RKO (cell line): ENCODE data around the gene ST7L.

Source experiments
- DNase-seq: peaks from one replicate; pipeline ENCODE4 v3.0.0-alpha.2; 2016; ENCODE audit warnings: low spot score

The ST7L gene

GRCh38 chr1:112546076-112546475 lies 72.9 kb downstream of the ST7L start:
- DNase-seq = no peak

- DNase-seq = peak; percentile 11
Measured at GRCh38 chr1:112544751-112545150, 74.2 kb downstream of the ST7L start.

DNA sequence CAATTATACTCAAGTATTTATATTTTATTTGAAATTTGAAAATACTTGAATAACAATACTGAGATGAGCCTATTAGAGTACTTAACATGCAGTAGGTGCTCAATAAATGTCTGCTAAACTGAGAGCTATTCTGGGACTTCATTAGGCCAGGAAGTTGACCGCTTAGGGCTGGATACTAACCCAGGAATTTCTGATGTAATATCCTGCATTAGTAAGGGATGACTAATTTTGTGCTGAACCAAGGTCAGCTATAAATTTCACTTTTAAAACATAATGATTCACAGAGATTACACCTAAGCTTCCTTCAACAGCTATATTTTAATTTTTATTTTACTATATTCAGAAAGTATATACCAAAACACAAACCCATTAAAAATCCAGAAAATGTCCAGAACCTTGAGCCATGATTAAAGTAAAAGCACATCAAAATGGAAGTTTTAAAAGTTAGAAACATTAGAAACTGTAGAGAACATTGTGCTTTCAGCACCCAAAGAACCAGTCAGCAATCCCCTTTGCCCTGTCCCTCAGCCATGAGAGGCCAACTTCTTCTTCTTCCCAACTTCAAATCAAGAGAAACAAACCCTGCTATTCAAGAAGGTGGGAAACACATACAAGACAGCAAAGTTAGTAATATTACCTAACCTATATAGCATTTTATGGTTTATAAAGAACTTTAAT lies 74.8 kb downstream of the ST7L start:
- DNase-seq = peak; percentile 98

- no peak for DNase-seq
Measured at GRCh38 chr1:112542206-112542973, 76.6 kb downstream of the ST7L start.

GRCh38 chr1:112541299-112541698 lies 77.6 kb downstream of the ST7L start:
- no peak for DNase-seq

GRCh38 chr1:112540226-112540794 lies 78.6 kb downstream of the ST7L start:
- DNase-seq = no peak

DNA sequence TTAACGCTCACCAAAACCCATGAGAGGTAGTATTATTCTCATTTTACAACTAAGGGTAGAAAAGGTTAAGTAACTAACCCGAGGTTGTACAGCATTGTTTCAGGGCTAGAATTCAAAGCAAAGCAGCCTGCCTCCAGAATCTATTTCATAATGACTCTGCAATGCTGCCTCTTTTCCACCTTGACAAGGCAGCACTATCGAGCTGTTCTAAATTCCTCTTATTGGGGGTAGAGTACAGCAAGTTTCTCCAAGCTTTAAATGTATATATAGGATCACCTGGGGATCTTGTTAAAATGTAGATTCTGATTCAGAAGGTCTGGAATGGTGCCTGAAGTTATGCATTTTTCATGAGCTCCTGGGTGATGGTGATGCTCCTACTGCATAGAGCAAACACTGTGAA lies 80.1 kb downstream of the ST7L start:
- no peak for DNase-seq

DNA sequence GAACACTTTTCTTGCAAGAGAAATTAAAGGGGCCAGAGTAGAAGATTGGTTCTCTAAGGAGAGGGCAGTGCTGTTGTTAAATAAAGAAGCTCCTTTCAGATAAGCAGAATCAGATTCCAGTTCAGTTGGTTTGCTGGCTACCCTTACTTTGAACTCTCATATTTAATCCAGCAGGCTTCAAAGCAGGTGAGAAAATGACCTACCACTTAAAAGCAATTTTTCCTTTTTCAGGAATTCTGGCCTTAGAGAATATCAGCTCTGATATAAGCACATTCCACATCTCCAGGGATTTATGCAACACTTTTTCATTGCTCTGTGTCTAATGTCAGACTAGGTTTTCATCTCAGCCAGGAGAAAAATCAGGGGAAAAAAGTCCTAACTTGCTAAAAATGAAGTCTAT lies 81.5 kb downstream of the ST7L start:
- DNase-seq = no peak

DNA sequence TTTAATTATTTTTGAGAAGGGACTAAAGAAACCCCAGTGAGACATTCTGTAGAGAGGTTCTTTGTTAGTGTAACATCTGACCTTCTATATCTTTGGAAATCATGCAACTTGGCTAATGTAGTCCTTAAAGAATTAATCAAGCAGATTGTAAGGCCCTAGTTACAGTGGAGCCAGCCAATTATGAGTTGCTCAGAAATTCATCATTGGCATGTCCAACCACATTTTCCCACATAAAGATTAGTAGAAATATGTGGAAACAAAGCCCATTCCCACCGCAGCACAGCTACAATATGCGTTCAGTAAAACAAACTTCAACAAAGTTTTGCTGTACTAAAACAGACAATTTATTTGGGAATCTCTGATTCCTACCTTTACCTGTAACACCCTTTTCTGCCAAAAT lies 82.4 kb downstream of the ST7L start:
- no peak for DNase-seq

DNA sequence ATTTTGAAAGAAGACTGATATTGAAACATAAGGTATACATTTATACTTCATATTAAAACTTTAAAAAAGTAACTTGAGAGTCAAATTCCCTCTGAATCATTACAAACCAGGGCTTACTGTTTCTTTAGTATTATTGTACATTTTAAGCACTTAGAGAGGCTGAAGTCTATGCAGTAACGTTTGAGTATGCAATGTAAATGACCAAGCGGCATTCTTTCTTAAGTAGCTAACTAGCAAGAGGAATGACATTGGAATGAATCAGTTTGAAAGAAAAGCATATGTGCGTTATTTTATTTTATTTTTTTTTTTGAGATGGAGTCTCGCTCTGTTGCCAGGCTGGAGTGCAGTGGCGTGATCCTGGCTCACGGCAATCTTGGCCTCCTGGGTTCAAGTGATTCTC lies 85.9 kb downstream of the ST7L start:
- peak; percentile 43 for DNase-seq

DNA sequence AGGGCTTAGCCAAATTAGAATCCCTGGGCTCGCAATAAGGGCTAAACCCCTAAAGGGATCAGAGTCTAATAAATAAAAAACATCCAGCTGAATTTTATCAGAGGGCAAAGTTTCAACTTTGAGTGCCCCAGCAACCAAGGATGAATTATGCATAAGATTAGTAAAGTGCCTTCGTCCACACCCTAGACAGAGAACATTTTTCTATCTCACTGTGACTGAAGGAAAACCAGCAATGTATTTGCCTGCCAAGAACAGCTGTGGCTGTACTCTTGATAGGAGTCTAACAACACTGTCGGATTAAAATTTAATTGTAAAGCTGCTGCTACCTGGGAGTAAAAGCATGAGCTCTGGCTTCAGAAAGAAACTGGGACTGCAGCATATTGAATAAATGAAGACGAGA lies 86.9 kb downstream of the ST7L start:
- no peak for DNase-seq

DNA sequence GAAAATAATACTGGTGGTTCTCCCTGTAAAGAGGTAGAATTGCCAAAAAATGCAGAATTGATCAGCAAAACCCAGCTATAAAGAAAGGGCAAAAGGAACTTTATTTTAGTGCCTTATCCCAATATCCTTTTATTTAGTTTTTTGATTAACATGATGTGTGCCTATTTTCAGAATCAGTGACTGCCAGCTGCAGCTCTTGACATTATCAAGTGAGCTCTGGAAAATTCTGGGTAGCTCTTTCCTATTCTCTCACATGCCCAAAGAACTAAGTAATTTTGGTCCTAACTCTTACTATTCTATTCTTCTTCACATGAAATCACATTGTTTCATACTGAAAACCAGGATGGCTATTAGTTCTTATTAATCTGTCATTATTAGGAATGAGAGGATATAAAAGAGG lies 88.1 kb downstream of the ST7L start:
- DNase-seq = no peak

DNA sequence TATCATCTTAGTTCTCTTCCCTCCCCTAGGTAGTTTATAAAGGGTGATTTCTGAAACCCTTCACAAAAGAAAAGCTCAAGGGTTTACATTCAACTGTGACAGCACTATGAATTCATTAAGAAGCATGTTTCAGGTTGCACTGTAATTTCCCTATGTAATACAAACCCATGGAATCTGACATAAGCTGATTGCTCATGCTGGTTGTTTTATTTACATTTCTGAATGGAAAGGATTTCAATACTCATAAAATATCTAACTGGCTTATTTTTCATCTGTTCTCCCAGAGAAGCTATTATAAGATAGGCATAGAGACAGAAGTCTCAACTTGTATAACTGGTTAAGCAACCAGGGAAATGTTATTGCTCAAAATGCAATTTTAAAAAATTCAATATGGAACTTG lies 89.6 kb downstream of the ST7L start:
- DNase-seq = no peak

DNA sequence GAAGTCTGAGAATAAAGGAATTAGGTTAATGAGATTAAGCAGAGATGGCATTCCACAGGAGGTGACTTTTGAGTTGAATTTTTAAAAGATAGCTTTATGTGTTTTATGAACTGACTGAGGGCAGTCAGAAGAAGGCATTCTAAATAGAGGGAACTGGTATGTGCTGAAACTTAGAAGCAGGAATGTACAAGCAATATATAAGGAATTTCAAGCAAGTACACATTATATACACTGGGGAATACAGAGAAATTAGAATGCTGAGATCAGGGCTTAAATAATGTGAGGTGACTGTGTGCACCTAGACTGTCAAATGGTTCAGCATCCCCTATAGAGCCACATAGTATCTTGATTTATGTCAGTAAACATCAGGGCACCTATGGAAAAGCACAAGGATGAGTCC lies 90.9 kb downstream of the ST7L start:
- no peak for DNase-seq

GRCh38 chr1:112527266-112528010 lies 91.5 kb downstream of the ST7L start:
- no peak for DNase-seq

DNA sequence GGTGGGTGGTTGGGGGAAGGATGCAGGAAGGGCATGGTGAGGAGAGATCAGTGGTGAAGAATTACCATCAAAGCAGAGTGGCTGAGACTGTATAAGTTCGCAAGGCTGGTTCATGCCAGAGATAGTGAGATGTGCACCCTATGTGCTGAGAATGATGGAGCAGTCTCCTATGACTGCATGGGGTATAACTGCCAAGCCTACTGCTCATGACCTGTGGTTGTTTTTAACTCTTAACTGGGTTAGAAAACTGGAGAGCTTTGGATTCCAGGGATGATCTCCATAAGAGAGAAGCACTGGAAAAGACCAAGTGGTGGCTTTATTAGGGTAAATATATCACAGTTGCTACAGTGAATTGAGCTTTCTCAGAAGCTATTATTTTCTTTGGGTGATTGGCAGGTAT lies 94.0 kb downstream of the ST7L start:
- DNase-seq = no peak

GRCh38 chr1:112524251-112524650 lies 94.7 kb downstream of the ST7L start:
- DNase-seq = no peak

DNA sequence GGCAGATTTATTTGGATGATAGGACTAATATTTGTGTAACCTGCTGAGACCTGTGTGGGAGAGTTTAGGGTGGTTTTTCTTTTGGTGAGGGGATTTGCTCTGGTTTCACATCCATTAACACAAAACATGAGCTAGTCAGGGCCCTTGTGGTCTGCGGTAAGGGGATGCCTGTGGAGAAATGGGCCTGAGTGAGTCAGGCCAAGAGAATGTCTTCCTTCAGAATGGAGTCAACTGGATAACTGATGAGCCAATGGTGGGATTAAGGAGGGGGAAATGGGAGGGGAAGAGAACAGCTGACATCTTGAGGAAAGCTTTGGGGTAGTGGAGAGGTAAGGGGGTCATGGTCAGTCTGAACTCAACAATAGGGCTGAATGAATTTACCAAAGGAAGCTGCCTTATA lies 96.3 kb downstream of the ST7L start:
- no peak for DNase-seq

DNA sequence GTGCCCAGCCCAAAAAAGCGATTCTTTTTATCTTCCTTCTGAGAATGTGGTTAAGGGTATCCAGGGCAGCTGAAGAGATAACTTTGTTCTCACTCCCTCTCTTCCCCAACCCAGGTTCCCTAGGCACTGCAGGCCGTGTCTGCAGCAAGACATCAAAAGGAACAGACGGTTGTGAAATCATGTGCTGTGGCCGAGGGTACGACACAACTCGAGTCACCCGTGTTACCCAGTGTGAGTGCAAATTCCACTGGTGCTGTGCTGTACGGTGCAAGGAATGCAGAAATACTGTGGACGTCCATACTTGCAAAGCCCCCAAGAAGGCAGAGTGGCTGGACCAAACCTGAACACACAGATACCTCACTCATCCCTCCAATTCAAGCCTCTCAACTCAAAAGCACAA lies 98.8 kb downstream of the ST7L start:
- DNase-seq = no peak

- DNase-seq = no peak
Measured at GRCh38 chr1:112518186-112518585, 100.8 kb downstream of the ST7L start.

GRCh38 chr1:112517646-112518045 lies 101.3 kb downstream of the ST7L start:
- no peak for DNase-seq

DNA sequence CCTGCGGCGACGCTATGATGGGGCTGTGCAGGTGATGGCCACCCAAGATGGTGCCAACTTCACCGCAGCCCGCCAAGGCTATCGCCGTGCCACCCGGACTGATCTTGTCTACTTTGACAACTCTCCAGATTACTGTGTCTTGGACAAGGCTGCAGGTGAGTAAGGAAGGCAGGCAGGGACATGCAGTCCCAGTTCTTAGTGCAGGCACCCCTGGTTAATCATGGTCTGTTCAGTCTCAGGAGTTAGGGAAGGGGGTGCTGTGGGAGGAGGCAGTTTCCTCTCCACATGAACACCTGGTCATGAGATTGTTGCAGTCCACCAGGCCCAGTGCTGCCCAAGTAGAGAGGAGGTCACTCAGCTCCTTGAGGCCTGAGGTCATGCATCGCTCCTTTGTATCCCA lies 101.7 kb downstream of the ST7L start:
- DNase-seq = no peak

DNA sequence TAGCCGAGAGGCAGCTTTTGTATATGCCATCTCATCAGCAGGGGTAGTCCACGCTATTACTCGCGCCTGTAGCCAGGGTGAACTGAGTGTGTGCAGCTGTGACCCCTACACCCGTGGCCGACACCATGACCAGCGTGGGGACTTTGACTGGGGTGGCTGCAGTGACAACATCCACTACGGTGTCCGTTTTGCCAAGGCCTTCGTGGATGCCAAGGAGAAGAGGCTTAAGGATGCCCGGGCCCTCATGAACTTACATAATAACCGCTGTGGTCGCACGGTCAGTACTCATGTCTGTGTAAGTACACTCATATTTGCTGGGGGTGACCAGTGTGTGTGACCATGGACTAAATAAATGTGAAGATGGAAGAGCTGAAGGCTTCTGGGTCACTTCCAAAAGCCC lies 102.8 kb downstream of the ST7L start:
- no peak for DNase-seq
